Thymus (tissue), 11 donors: ENCODE results near the gene PSEN1. TPM values are rescaled to one million over a fixed set of nuclear protein-coding genes. Genes with fewer than 3 reads are reported as not detected.
"Not testable (repeated sequence)": the region's sequence is repeated elsewhere in the genome, so short reads cannot be mapped to it uniquely, and the experiment has no call there.

Experiments
- DNase-seq, 9 donors: peaks; one replicate each; pipeline ENCODE4 v3.0.0-alpha.2; 2013; ENCODE audit warnings: low spot score in 9 of 9, low read depth in 6 of 9, missing footprints in 1 of 9
- H3K27ac ChIP-seq, 2 donors: one replicate each; pipeline ENCODE4 v1.5.1; 2013; ENCODE audit warnings: control low read depth in 1 of 2, low read depth in 1 of 2, low read length in 1 of 2, mild to moderate bottlenecking in 1 of 2, moderate library complexity in 1 of 2
- H3K27me3 ChIP-seq, 2 donors: one replicate each; pipeline ENCODE4 v1.5.1; 2013; ENCODE audit warnings: low read length in 1 of 2; ENCODE audit not compliant: control insufficient read depth in 2 of 2, insufficient read depth in 1 of 2
- H3K36me3 ChIP-seq, 2 donors: one replicate each; pipeline ENCODE4 v1.5.1; 2013; ENCODE audit warnings: low read length in 1 of 2, mild to moderate bottlenecking in 1 of 2, moderate library complexity in 1 of 2; ENCODE audit not compliant: control insufficient read depth in 2 of 2, insufficient read depth in 2 of 2
- H3K4me1 ChIP-seq, 2 donors: one replicate each; pipeline ENCODE4 v1.5.1; 2013; ENCODE audit warnings: low read length in 2 of 2; ENCODE audit not compliant: control insufficient read depth in 2 of 2, insufficient read depth in 2 of 2
- H3K4me3 ChIP-seq, 2 donors: one replicate each; pipeline ENCODE4 v1.5.1; 2013; ENCODE audit warnings: low read length in 2 of 2, control low read depth in 1 of 2, mild to moderate bottlenecking in 1 of 2
- H3K9me3 ChIP-seq, 2 donors: one replicate each; pipeline ENCODE4 v1.5.1; 2013; ENCODE audit warnings: low read length in 1 of 2, mild to moderate bottlenecking in 1 of 2; ENCODE audit not compliant: control insufficient read depth in 2 of 2, insufficient read depth in 1 of 2
- WGBS: extraction: QIAGEN DNeasy Blood & Tissue Kit; methylation state at CpG from one replicate; pipeline ENCODE4 v1.1.7; 2013; 5-methylcytosine and 5-hydroxymethylcytosine counted together
- polyA plus RNA-seq: library from polyadenylated mRNA; stranded (reverse); fragments of 200-250 nt; gene quantifications from one replicate; pipeline ENCODE4 v1.2.3, GENCODE V29; 2013
- total RNA-seq: library from RNA; stranded (reverse); fragments of 120-200 nt; gene quantifications from one replicate; pipeline ENCODE4 v1.2.4, GENCODE V29; 2013
- donor health status: healthy.

Gene PSEN1
- total and polyA plus RNA-seq, 2 donors = 32.0 to 36.4 TPM

- not testable (repeated sequence) for H3K4me3 ChIP-seq, DNase-seq, H3K27ac ChIP-seq, H3K27me3 ChIP-seq, H3K4me1 ChIP-seq, H3K9me3 ChIP-seq
- 97% methylated on average over 8 of the region's 8 CpGs for WGBS
- peaks cover 35 to 55% of the 10 kb centered on the region in 2 donors for H3K36me3 ChIP-seq
Observed at GRCh38 chr14:73194306-73194705, 58.0 kb downstream of the PSEN1 start.

GRCh38 chr14:73198253-73198652 is 61.9 kb downstream of the PSEN1 start:
- 97% methylated on average over 2 of the region's 2 CpGs for WGBS
- DNase-seq = no peak
- Histone ChIP-seq H3K4me3 (no peak overlapping the region), H3K9me3 (no peaks in the 10 kb centered on the region), H3K27me3 (no peaks in the 10 kb centered on the region), H3K27ac (no peak overlapping the region), H3K36me3 (peaks cover 37 to 48% of the 10 kb centered on the region in 2 donors), H3K4me1 (no peaks in the 10 kb centered on the region)

DNA sequence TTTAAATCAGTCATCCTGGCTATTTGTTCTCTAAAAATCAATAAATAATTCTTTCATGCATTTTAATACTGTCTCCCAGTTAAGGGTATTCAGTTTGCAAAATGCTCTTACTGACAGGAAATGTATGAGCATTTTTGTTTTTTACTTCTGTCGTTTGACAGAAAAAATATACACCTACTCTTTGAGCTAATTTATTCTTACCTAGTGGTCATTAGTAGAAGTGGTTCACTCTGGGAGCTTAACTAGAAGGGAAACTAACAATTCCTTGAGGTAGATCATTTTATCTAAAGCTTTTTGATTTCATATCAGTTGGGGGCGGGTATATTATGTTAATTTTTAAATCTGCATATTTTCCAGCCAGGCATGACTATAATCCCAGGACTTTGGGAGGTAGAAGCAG is 67.2 kb downstream of the PSEN1 start:
- Histone ChIP-seq H3K27ac (no peak overlapping the region), H3K36me3 (peaks cover 33 to 53% of the 10 kb centered on the region in 2 donors), H3K27me3 (no peaks in the 10 kb centered on the region), H3K9me3 (peaks cover 11% of the 10 kb centered on the region in 2 donors), H3K4me3 (no peak overlapping the region), H3K4me1 (no peaks in the 10 kb centered on the region)
- WGBS = 97% methylated on average over 2 of the region's 2 CpGs
- DNase-seq = no peak

DNA sequence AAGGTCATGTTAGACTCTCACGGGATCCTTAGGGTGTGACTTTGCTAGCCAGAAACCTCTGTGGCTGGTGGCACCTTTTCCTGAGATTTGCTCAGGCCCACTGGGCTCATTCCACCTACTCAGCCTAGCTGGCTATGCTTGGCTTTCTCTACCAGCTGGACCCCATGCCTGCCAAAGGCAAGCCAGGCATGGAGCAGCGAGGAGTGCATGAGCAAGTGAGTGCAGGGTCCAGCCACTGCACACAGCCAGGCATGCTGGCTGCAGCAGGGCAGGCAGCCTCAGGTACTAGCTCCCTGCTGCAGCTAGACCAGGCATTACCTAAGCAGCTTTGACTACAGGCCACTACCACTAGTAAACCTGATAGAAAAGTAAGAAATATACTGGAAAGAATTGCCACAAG is 71.3 kb downstream of the PSEN1 start:
- H3K36me3 ChIP-seq = peaks cover 29 to 58% of the 10 kb centered on the region in 2 donors
- H3K4me3 ChIP-seq = no peak overlapping the region
- H3K27ac ChIP-seq = no peak overlapping the region
- H3K9me3 ChIP-seq = peaks cover 13 to 18% of the 10 kb centered on the region in 2 donors
- no peaks in the 10 kb centered on the region for H3K27me3 ChIP-seq
- WGBS = 99% methylated on average over 2 of the region's 2 CpGs
- no peaks in the 10 kb centered on the region for H3K4me1 ChIP-seq
- DNase-seq = no peak

DNA sequence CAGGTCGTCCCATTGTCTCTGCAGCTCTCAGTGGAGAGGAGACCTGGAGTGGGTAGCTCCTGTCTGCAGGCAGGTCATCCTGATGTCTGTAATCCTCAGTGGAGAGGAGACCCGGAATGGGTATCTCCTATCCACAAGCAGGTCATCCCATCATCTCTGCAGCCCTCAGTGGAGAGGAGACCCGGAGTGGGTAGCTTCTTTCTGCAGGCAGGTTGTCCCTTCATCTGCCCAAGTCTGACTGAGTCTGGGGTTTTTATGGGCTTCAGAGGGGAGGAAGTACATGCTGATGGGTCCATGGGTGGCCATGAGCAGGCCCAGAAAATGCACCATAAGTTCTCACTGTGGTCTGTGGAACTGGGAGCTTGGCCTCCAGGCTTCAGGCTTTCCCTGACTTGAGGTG is 72.1 kb downstream of the PSEN1 start:
- no peaks in the 10 kb centered on the region for H3K27me3 ChIP-seq
- H3K36me3 ChIP-seq = peaks cover 35 to 65% of the 10 kb centered on the region in 2 donors
- no peak for DNase-seq
- H3K9me3 ChIP-seq = peaks cover 13 to 18% of the 10 kb centered on the region in 2 donors
- 98% methylated on average over 3 of the region's 3 CpGs for WGBS
- no peaks in the 10 kb centered on the region for H3K4me1 ChIP-seq
- no peak overlapping the region for H3K4me3 ChIP-seq
- H3K27ac ChIP-seq = no peak overlapping the region

- H3K36me3 ChIP-seq = peaks cover 36 to 63% of the 10 kb centered on the region in 2 donors
- no peak overlapping the region for H3K27ac ChIP-seq
- over 99% methylated on average over 8 of the region's 8 CpGs for WGBS
- H3K27me3 ChIP-seq = no peaks in the 10 kb centered on the region
- no peak for DNase-seq
- no peaks in the 10 kb centered on the region for H3K4me1 ChIP-seq
- no peak overlapping the region for H3K4me3 ChIP-seq
- peaks cover 13 to 18% of the 10 kb centered on the region in 2 donors for H3K9me3 ChIP-seq
Observed at GRCh38 chr14:73208846-73209245, 72.5 kb downstream of the PSEN1 start.

DNA sequence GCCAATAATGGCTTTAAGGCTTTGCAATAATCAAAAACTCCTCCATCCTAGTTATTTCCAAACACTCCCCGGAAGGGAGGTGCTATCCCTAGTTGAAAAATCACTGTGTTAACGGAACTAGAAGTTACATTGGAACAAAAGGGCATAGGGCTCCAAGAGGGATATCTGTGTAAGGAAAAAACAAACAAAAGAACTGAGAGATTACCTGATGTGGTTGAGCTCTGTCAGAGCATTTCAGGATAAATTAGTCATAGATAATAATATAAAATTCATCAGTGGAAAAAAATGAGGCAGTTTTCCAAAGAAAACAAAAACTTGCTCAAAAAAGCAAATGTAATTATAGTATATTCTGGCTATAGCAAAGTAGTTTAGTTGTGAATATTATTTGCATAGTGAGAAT is 73.6 kb downstream of the PSEN1 start:
- Histone ChIP-seq H3K4me3 (no peak overlapping the region), H3K4me1 (no peaks in the 10 kb centered on the region), H3K9me3 (peaks cover 13 to 18% of the 10 kb centered on the region in 2 donors), H3K27me3 (no peaks in the 10 kb centered on the region), H3K27ac (no peak overlapping the region), H3K36me3 (peaks cover 36 to 58% of the 10 kb centered on the region in 2 donors)
- DNase-seq = no peak
- WGBS = over 99% methylated on average over 2 of the region's 2 CpGs

- WGBS = 98% methylated on average over 7 of the region's 7 CpGs
- no peaks in the 10 kb centered on the region for H3K27me3 ChIP-seq
- no peak overlapping the region for H3K4me3 ChIP-seq
- no peak for DNase-seq
- H3K27ac ChIP-seq = no peak overlapping the region
- peaks cover 33 to 57% of the 10 kb centered on the region in 2 donors for H3K36me3 ChIP-seq
- H3K9me3 ChIP-seq = peaks cover 13 to 18% of the 10 kb centered on the region in 2 donors
- H3K4me1 ChIP-seq = no peaks in the 10 kb centered on the region
Observed at GRCh38 chr14:73211251-73212040, 75.1 kb downstream of the PSEN1 start.

DNA sequence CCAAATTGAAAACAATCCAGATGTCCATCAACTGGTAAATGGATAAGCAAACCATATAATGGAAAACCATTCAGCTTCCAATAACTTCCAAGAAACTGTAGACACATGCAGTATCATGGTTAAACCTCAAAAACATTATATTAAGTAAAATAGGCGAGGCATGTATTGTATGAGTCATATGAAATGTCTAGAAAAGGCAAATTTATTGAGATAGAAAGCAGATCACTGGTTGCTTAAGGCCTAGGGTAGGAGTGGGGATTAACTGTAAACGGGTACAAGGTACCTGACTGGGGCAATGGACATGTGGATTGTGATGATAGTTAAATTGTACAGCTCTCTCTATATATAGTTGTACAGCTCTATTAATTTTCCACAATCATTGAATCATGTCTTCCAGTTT is 79.7 kb downstream of the PSEN1 start:
- Histone ChIP-seq H3K4me1 (no peaks in the 10 kb centered on the region), H3K27ac (no peak overlapping the region), H3K4me3 (no peak overlapping the region), H3K36me3 (peaks cover 45 to 62% of the 10 kb centered on the region in 2 donors), H3K9me3 (no peaks in the 10 kb centered on the region), H3K27me3 (no peaks in the 10 kb centered on the region)
- DNase-seq = no peak
- WGBS = over 99% methylated on average over 2 of the region's 2 CpGs
